Chondrocyte (in vitro differentiated cells): ENCODE measurements around the gene SRSF4. TPM values are rescaled to one million over a fixed set of nuclear protein-coding genes. Genes with fewer than 3 reads are reported as not detected.

Experiments used
- DNase-seq: peaks from one replicate; pipeline ENCODE4 v3.0.0; 2021; ENCODE audit warnings: mixed read lengths, low spot score
- H3K27ac Mint-ChIP-seq: one replicate; pipeline ENCODE4 v1.8.0; 2021; ENCODE audit warnings: mild to moderate bottlenecking, moderate library complexity, mixed read lengths; ENCODE audit not compliant: unreplicated experiment
- H3K27me3 Mint-ChIP-seq: 2 replicates; pipeline ENCODE4 v1.8.0; 2021; ENCODE audit warnings: low read depth, mixed read lengths
- H3K36me3 Mint-ChIP-seq: 2 replicates; pipeline ENCODE4 v1.8.0; 2021; ENCODE audit warnings: low read depth, mixed read lengths
- H3K4me1 Mint-ChIP-seq: 2 replicates; pipeline ENCODE4 v1.8.0; 2021; ENCODE audit warnings: low read depth, mild to moderate bottlenecking, mixed read lengths
- H3K4me3 Mint-ChIP-seq: one replicate; pipeline ENCODE4 v1.8.0; 2021; ENCODE audit warnings: mild to moderate bottlenecking, moderate library complexity, mixed read lengths; ENCODE audit not compliant: unreplicated experiment
- H3K9me3 Mint-ChIP-seq: 2 replicates; pipeline ENCODE4 v1.8.0; 2021; ENCODE audit warnings: low read depth, mixed read lengths
- CTCF ChIP-seq: fragments of 200-600 bp; sonication (generic); IDR thresholded peaks from 2 replicates; pipeline ENCODE4 v1.5.0; 2021; ENCODE audit warnings: antibody characterized with exemption, mild to moderate bottlenecking, moderate library complexity
- total RNA-seq: library from RNA; stranded (reverse); gene quantifications from 3 replicates; pipeline ENCODE4 v1.2.1, GENCODE V29; 2021

Gene SRSF4
- total RNA-seq, 1 donor from 2014 or later = 49.1 TPM

- H3K4me1 Mint-ChIP-seq = peaks cover 40% of the 10 kb centered on the region
- H3K4me3 Mint-ChIP-seq = peak overlapping the region; percentile 93
- no peaks in the 10 kb centered on the region for H3K9me3 Mint-ChIP-seq
- no peak for DNase-seq
- no peak for TF ChIP-seq CTCF
- peaks cover 3% of the 10 kb centered on the region for H3K36me3 Mint-ChIP-seq
- no peaks in the 10 kb centered on the region for H3K27me3 Mint-ChIP-seq
- peak overlapping the region; percentile 98 for H3K27ac Mint-ChIP-seq
Observed at GRCh38 chr1:29179641-29180184, 2.0 kb downstream of the SRSF4 start.

DNA sequence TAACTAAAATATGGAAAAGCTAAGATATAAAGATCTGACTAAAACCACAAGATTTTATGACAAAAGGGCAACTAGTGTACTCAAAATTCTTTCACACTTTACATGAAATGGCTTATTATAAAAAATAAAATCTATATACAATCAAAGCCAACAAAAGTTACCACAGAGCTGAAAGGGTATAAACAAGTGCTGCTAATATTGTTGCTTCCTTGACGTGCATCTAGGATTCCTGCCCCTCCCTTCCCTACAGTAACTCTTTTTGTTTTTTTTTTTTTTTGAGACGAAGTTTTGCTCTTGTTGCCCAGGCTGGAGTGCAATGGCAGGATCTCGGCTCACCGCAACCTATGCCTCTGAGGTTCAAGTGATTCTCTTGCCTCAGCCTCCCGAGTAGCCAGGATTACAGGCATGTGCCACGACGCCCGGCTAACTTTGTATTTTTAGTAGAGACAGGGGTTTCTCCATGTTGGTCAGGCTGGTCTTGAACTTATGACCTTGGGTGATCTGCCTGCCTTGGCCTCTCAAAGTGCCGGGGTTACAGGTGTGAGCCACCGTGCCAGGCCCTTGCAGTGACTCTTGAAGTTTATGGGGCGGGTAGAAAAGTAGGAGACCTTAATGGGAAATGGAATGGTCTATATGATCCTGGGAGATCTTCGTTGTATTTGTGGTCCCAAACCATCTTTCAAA, 4.5 kb downstream of the SRSF4 start:
- Mint-ChIP-seq H3K4me3 (no peak overlapping the region), H3K27ac (peak overlapping the region; percentile 80), H3K4me1 (peaks cover 47% of the 10 kb centered on the region), H3K9me3 (no peaks in the 10 kb centered on the region), H3K27me3 (no peaks in the 10 kb centered on the region), H3K36me3 (peaks cover 7% of the 10 kb centered on the region)
- no peak for DNase-seq
- no peak for TF ChIP-seq CTCF

DNA sequence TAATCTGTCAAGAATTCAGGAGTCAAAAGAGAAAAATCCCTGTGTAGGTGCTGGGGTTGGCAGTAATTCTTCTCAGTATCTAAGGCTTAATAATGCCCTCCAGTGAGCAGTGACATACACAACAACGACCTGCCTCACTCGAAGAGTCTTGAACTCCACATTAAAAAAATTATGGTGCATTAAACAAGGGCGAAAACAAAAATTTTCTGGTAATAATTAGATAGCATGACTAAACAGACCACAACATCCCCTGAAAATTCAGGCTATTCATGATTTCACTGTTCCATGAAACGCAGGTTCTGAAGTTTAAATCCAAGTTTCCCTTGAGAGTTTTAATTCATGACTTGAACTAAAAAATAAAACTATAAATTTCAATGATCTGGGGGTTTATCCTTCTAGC, 5.1 kb downstream of the SRSF4 start:
- no peaks in the 10 kb centered on the region for H3K9me3 Mint-ChIP-seq
- TF ChIP-seq CTCF = no peak
- H3K36me3 Mint-ChIP-seq = peaks cover 7% of the 10 kb centered on the region
- H3K4me1 Mint-ChIP-seq = peaks cover 48% of the 10 kb centered on the region
- peak overlapping the region; percentile 80 for H3K27ac Mint-ChIP-seq
- DNase-seq = no peak
- no peaks in the 10 kb centered on the region for H3K27me3 Mint-ChIP-seq
- H3K4me3 Mint-ChIP-seq = no peak overlapping the region

GRCh38 chr1:29172415-29172939, 9.2 kb downstream of the SRSF4 start:
- peaks cover 50% of the 10 kb centered on the region for H3K4me1 Mint-ChIP-seq
- peaks cover 4% of the 10 kb centered on the region for H3K36me3 Mint-ChIP-seq
- DNase-seq = peak; percentile 22
- H3K27ac Mint-ChIP-seq = no peak overlapping the region
- no peak for TF ChIP-seq CTCF
- no peak overlapping the region for H3K4me3 Mint-ChIP-seq
- H3K27me3 Mint-ChIP-seq = no peaks in the 10 kb centered on the region
- no peaks in the 10 kb centered on the region for H3K9me3 Mint-ChIP-seq

GRCh38 chr1:29171521-29171920, 10.2 kb downstream of the SRSF4 start:
- peaks cover 7% of the 10 kb centered on the region for H3K36me3 Mint-ChIP-seq
- no peak overlapping the region for H3K4me3 Mint-ChIP-seq
- H3K27me3 Mint-ChIP-seq = no peaks in the 10 kb centered on the region
- TF ChIP-seq CTCF = no peak
- DNase-seq = no peak
- H3K27ac Mint-ChIP-seq = peak overlapping the region; percentile 43
- no peaks in the 10 kb centered on the region for H3K9me3 Mint-ChIP-seq
- H3K4me1 Mint-ChIP-seq = peaks cover 43% of the 10 kb centered on the region
